Hepatocyte (in vitro differentiated cells): ENCODE data around the gene PDE4D.

Experiments used
- EZH2 ChIP-seq: fragments of 200-600 bp; sonication (generic); IDR thresholded peaks from 2 replicates; pipeline ENCODE4 v1.6.1; 2016; ENCODE audit warnings: antibody characterized with exemption, mild to moderate bottlenecking, borderline replicate concordance
- TF ChIP-seq, protein P1 (sequence below): fragments of 200-600 bp; sonication (generic); IDR thresholded peaks from 2 replicates; pipeline ENCODE4 v1.5.1; 2016; ENCODE audit warnings: antibody characterized with exemption, mild to moderate bottlenecking; ENCODE audit not compliant: poor library complexity

DNA sequence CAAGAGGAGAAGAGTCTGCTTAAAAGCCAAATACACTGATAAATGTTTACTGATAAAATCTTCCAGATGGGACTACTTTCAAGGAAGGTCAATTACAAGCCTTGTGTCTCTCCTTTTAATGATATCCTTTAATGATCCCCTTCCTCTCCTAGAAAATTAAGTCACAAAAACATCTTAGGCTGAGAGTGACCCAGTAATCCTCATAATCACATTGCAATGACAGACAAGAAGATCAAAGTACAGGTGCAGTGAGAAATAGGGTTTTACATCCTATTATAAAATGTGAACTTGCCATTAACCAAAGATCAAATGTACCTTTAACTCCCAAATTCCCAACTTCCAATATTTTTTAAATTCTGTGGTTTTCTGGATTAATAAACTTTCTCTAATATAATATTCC, 795.8 kb downstream of the PDE4D start:
- TF ChIP-seq, protein P1, sequence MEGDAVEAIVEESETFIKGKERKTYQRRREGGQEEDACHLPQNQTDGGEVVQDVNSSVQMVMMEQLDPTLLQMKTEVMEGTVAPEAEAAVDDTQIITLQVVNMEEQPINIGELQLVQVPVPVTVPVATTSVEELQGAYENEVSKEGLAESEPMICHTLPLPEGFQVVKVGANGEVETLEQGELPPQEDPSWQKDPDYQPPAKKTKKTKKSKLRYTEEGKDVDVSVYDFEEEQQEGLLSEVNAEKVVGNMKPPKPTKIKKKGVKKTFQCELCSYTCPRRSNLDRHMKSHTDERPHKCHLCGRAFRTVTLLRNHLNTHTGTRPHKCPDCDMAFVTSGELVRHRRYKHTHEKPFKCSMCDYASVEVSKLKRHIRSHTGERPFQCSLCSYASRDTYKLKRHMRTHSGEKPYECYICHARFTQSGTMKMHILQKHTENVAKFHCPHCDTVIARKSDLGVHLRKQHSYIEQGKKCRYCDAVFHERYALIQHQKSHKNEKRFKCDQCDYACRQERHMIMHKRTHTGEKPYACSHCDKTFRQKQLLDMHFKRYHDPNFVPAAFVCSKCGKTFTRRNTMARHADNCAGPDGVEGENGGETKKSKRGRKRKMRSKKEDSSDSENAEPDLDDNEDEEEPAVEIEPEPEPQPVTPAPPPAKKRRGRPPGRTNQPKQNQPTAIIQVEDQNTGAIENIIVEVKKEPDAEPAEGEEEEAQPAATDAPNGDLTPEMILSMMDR = no peak
- no peak for TF ChIP-seq EZH2
